GM23248 (cell line): ENCODE data around the gene ZNF155.

Experiments
- EZH2 ChIP-seq: fragments of 200-600 bp; sonication (generic); IDR thresholded peaks from 2 replicates; pipeline ENCODE4 v1.6.1; 2018; ENCODE audit warnings: antibody characterized with exemption, mild to moderate bottlenecking; ENCODE audit not compliant: insufficient read depth, poor library complexity, severe bottlenecking
- EZH2phosphoT487 ChIP-seq: fragments of 200-600 bp; sonication (generic); IDR thresholded peaks from 2 replicates; pipeline ENCODE4 v1.6.1; 2018; ENCODE audit warnings: antibody characterized with exemption, moderate library complexity, mild to moderate bottlenecking, low read depth; ENCODE audit not compliant: insufficient read depth

GRCh38 chr19:43941209-43941608 lies 42.8 kb upstream of the ZNF155 start:
- TF ChIP-seq EZH2 (no peak), EZH2phosphoT487 (no peak)
